OCI-LY7 (cell line): Measurements from ENCODE around the gene ALK. TPM values are rescaled to one million over a fixed set of nuclear protein-coding genes. Genes with fewer than 3 reads are reported as not detected.

Source experiments
- BruUV-seq: library from RNA; stranded (reverse); fragments of 400-500 nt; replicated peaks from 2 replicates; lab custom pipeline; 2021; lab: Mats Ljungman, UMichigan
- CTCF ChIA-PET: fragments of 300-600 bp; sonication (Branson Sonifier 250); formaldehyde crosslinking; loops from one replicate; lab custom pipeline; 2022; ENCODE audit warnings: antibody characterized with exemption; ENCODE audit not compliant: unreplicated experiment; lab: Charles Lee
- POLR2A ChIA-PET: fragments of 300-600 bp; sonication (Branson Sonifier 250); formaldehyde crosslinking; loops from one replicate; lab custom pipeline; 2022; ENCODE audit warnings: antibody characterized with exemption; lab: Charles Lee
- DNase-seq: peaks from one replicate; pipeline ENCODE4 v3.0.0-alpha.2; 2015; ENCODE audit warnings: low spot score
- H2AFZ ChIP-seq: fragments of 200-600 bp; sonication (generic), shearing (Covaris generic); 2 replicates; pipeline ENCODE4 v1.6.1; 2014; ENCODE audit warnings: mild to moderate bottlenecking, antibody characterized with exemption, low read length, moderate library complexity
- H3K27ac ChIP-seq: fragments of 200-600 bp; sonication (generic); 2 replicates; pipeline ENCODE4 v1.5.1; 2014; ENCODE audit warnings: mixed run types, low read depth, mild to moderate bottlenecking, moderate library complexity, low read length, inconsistent platforms; ENCODE audit not compliant: poor library complexity, severe bottlenecking
- H3K36me3 ChIP-seq: fragments of 200-600 bp; sonication (generic); 2 replicates; pipeline ENCODE4 v1.6.1; 2014; ENCODE audit warnings: mild to moderate bottlenecking, antibody characterized with exemption, low read length, moderate library complexity, mixed read lengths; ENCODE audit not compliant: insufficient read depth
- H3K4me1 ChIP-seq: fragments of 200-600 bp; sonication (generic); 2 replicates; pipeline ENCODE4 v1.5.1; 2014; ENCODE audit warnings: mild to moderate bottlenecking, low read length; ENCODE audit not compliant: insufficient read depth, poor library complexity, severe bottlenecking
- H3K4me2 ChIP-seq: fragments of 200-600 bp; sonication (generic); 2 replicates; pipeline ENCODE4 v1.6.1; 2014; ENCODE audit warnings: mild to moderate bottlenecking, low read length
- H3K4me3 ChIP-seq: fragments of 200-600 bp; sonication (generic); 2 replicates; pipeline ENCODE4 v1.5.1; 2014; ENCODE audit warnings: mild to moderate bottlenecking, low read depth, low read length; ENCODE audit not compliant: poor library complexity, severe bottlenecking
- H3K79me2 ChIP-seq: fragments of 200-600 bp; sonication (generic); 2 replicates; pipeline ENCODE4 v1.6.1; 2016; ENCODE audit warnings: low read depth, mild to moderate bottlenecking, low read length, moderate library complexity, mixed read lengths; ENCODE audit not compliant: insufficient read depth
- H3K9me2 ChIP-seq: fragments of 200-600 bp; sonication (generic); 2 replicates; pipeline ENCODE4 v1.6.1; 2016; ENCODE audit warnings: mild to moderate bottlenecking, low read length, mixed read lengths; ENCODE audit not compliant: insufficient read depth
- H3K9me3 ChIP-seq: fragments of 200-600 bp; sonication (generic); 2 replicates; pipeline ENCODE4 v1.6.1; 2014; ENCODE audit warnings: mild to moderate bottlenecking, mixed run types, low read length, mixed read lengths
- H4K20me1 ChIP-seq: fragments of 200-600 bp; sonication (generic); 2 replicates; pipeline ENCODE4 v1.6.1; 2014; ENCODE audit warnings: mild to moderate bottlenecking, antibody characterized with exemption, low read length, moderate library complexity, mixed read lengths; ENCODE audit not compliant: insufficient read depth
- EZH2phosphoT487 ChIP-seq: fragments of 200-600 bp; sonication (generic); IDR thresholded peaks from 2 replicates; pipeline ENCODE4 v1.6.1; 2018; ENCODE audit warnings: low read depth, borderline replicate concordance, mild to moderate bottlenecking, mixed run types, antibody characterized with exemption, low read length, moderate library complexity, mixed read lengths
- intact Hi-C: fragments of 100-400 bp; cut with micrococcal nuclease; formaldehyde crosslinking; loops from one replicate; pipeline ENCODE4 v1.10.0; 2022; ENCODE audit not compliant: unreplicated experiment
- total RNA-seq, 2 experiments: library from RNA; depleted of rRNA in 1 of 2; stranded (reverse); fragments of >200 nt in 1 of 2; shearing (Covaris generic) in 1 of 2; gene quantifications; 2 replicates each; pipeline ENCODE4 v1.2.3, GENCODE V29; 2014 to 2022
- TF ChIP-seq, protein P1 (sequence below): fragments of 200-600 bp; sonication (generic); conservative IDR thresholded peaks from 2 replicates; pipeline ENCODE4 v1.5.1; 2014; ENCODE audit warnings: mild to moderate bottlenecking, antibody characterized with exemption, low read length, moderate library complexity, mixed read lengths

The ALK gene
- total RNA-seq, 2 experiments from 2014 or later, result 0.09 TPM; not detected in 1

DNA sequence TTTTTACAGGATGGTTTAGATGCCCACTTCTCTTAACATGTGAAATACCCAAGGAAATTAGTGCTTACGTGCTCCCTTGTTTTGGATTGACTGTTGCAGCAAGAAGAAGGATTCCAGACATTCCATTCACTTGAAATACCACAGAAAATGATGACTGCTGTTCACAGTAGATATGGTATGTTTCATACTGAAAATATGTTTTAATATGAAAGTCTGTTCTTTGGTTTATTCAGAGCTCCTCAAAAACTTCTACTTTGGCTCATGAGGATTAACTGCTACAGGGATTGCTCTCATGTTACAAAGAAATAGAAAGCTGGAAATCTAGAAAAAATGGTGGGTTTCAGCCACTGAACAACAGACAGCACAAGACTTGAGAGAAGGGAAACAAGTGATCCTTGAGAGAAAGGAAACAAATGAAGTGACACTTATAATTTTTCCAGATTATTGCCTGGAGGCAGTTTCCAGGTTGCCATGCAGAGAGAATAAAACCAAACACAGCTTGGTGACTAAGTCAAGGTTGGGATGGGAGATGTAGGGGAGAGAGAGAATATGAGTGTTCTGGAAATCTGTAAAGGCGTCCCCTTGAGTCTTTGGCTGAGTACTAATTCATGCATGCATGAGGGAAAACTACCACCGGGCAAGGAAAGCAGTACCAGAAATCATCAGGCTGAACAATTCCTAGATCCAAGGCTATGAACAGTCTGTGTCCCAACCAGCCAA, 458.0 kb downstream of the ALK start:
- ChIA-PET POLR2A (no interaction called here), CTCF (no interaction called here)
- H3K4me2 ChIP-seq, result no peak overlapping the region
- intact Hi-C loops, result no loop called here
- H3K9me3 ChIP-seq, result no peaks in the 10 kb centered on the region
- H3K27ac ChIP-seq, result no peak overlapping the region
- no peak overlapping the region for H2AFZ ChIP-seq
- no peaks in the 10 kb centered on the region for H3K4me1 ChIP-seq
- H3K36me3 ChIP-seq, result no peaks in the 10 kb centered on the region
- H3K9me2 ChIP-seq, result no peaks in the 10 kb centered on the region
- DNase-seq, result no peak
- H3K4me3 ChIP-seq, result no peak overlapping the region
- no peaks in the 10 kb centered on the region for H4K20me1 ChIP-seq
- no peaks in the 10 kb centered on the region for H3K79me2 ChIP-seq
- no TSS peak for BruUV-seq
- TF ChIP-seq, protein P1, sequence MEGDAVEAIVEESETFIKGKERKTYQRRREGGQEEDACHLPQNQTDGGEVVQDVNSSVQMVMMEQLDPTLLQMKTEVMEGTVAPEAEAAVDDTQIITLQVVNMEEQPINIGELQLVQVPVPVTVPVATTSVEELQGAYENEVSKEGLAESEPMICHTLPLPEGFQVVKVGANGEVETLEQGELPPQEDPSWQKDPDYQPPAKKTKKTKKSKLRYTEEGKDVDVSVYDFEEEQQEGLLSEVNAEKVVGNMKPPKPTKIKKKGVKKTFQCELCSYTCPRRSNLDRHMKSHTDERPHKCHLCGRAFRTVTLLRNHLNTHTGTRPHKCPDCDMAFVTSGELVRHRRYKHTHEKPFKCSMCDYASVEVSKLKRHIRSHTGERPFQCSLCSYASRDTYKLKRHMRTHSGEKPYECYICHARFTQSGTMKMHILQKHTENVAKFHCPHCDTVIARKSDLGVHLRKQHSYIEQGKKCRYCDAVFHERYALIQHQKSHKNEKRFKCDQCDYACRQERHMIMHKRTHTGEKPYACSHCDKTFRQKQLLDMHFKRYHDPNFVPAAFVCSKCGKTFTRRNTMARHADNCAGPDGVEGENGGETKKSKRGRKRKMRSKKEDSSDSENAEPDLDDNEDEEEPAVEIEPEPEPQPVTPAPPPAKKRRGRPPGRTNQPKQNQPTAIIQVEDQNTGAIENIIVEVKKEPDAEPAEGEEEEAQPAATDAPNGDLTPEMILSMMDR, result no peak
- no peak for TF ChIP-seq EZH2phosphoT487

GRCh38 chr2:29462293-29462692, 459.1 kb downstream of the ALK start:
- Histone ChIP-seq H3K36me3 (no peaks in the 10 kb centered on the region), H3K9me2 (no peaks in the 10 kb centered on the region), H3K9me3 (no peaks in the 10 kb centered on the region), H4K20me1 (no peaks in the 10 kb centered on the region), H2AFZ (no peak overlapping the region), H3K27ac (no peak overlapping the region), H3K79me2 (no peaks in the 10 kb centered on the region), H3K4me2 (no peak overlapping the region), H3K4me3 (no peak overlapping the region), H3K4me1 (no peaks in the 10 kb centered on the region)
- no peak for DNase-seq
- POLR2A ChIA-PET, result no interaction called here
- CTCF ChIA-PET, result no interaction called here
- TF ChIP-seq, protein P1, result no peak
- no peak for TF ChIP-seq EZH2phosphoT487
- BruUV-seq, result no TSS peak
- intact Hi-C loops, result no loop called here

DNA sequence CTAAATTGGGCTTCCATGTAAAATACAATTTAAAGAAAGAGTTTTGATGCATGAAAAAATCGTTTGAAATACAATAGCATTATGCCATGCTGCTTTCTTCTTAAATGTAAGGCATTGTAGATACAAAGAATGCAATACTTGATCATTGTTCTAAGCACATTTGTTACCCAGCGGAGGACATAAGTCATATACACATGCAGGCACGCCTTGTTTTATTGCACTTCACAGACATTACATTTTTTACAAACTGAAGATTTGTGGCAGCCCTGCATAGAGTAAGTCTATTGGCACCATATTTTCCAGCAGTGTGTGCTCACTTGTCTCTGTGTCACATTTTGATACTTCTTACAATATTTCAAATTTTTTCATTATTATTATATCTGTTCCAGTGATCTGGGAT, 461.2 kb downstream of the ALK start:
- Histone ChIP-seq H2AFZ (no peak overlapping the region), H3K36me3 (no peaks in the 10 kb centered on the region), H3K79me2 (no peaks in the 10 kb centered on the region), H4K20me1 (no peaks in the 10 kb centered on the region), H3K9me3 (no peaks in the 10 kb centered on the region), H3K27ac (no peak overlapping the region), H3K4me2 (no peak overlapping the region), H3K9me2 (no peaks in the 10 kb centered on the region), H3K4me3 (no peak overlapping the region), H3K4me1 (no peaks in the 10 kb centered on the region)
- BruUV-seq, result no TSS peak
- no peak for DNase-seq
- ChIA-PET CTCF (no interaction called here), POLR2A (interaction anchor here (0.7 kb wide), 1 partner anchor 429 kb away, joined by 3 read pairs; no protein-coding TSS in a partner anchor)
- TF ChIP-seq, protein P1, result no peak
- TF ChIP-seq EZH2phosphoT487, result no peak
- intact Hi-C loops, result no loop called here
